ENCODE data around the gene HES4.

- TF ChIP-seq JUN (IDR thresholded peaks at IDR 0.05; ENCODE audit: borderline replicate concordance, insufficient read depth, insufficient read length, low read depth) (no peak), EZH2 (IDR thresholded peaks at IDR 0.05; ENCODE audit: borderline replicate concordance, low read depth, low read length, severe bottlenecking) (no peak), POLR2AphosphoS5 (IDR thresholded peaks at IDR 0.05; ENCODE audit: insufficient read depth, low read depth, low read length) (no peak), GATA2 (IDR thresholded peaks at IDR 0.05; ENCODE audit: insufficient read depth, insufficient read length, low read depth, low read length) (no peak), POLR2A (IDR thresholded peaks at IDR 0.05; ENCODE audit: low read depth, low read length) (no peak)
- TF ChIP-seq, protein P1, sequence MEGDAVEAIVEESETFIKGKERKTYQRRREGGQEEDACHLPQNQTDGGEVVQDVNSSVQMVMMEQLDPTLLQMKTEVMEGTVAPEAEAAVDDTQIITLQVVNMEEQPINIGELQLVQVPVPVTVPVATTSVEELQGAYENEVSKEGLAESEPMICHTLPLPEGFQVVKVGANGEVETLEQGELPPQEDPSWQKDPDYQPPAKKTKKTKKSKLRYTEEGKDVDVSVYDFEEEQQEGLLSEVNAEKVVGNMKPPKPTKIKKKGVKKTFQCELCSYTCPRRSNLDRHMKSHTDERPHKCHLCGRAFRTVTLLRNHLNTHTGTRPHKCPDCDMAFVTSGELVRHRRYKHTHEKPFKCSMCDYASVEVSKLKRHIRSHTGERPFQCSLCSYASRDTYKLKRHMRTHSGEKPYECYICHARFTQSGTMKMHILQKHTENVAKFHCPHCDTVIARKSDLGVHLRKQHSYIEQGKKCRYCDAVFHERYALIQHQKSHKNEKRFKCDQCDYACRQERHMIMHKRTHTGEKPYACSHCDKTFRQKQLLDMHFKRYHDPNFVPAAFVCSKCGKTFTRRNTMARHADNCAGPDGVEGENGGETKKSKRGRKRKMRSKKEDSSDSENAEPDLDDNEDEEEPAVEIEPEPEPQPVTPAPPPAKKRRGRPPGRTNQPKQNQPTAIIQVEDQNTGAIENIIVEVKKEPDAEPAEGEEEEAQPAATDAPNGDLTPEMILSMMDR (IDR thresholded peaks at IDR 0.05; ENCODE audit: extremely low read depth in 1 of 2, insufficient read depth in 1 of 2, low read depth in 1 of 2, low read length in 2 of 2), result no peak
- TF ChIP-seq, protein P2, sequence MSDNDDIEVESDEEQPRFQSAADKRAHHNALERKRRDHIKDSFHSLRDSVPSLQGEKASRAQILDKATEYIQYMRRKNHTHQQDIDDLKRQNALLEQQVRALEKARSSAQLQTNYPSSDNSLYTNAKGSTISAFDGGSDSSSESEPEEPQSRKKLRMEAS (IDR thresholded peaks at IDR 0.05; ENCODE audit: insufficient read depth, insufficient read length), result no peak
Measured at GRCh38 chr1:1044455-1045078, 44.7 kb upstream of the HES4 start.
